Aorta (tissue), 5 donors: Measurements from ENCODE around the gene SUB1. TPM values are rescaled to one million over a fixed set of nuclear protein-coding genes. Genes with fewer than 3 reads are reported as not detected.

Experiments
- ATAC-seq: fragments of 200-7000 bp; cut with Tn5 transposase; one replicate; pipeline ENCODE4 v1.9.1; 2022; ENCODE audit warnings: moderate library complexity; ENCODE audit not compliant: low FRiP score
- DNase-seq, 2 donors: peaks; one replicate each; pipeline ENCODE4 v3.0.0-alpha.2; 2020
- H3K27ac ChIP-seq, 2 donors: one replicate each; pipeline ENCODE4 v1.5.1; 2013; ENCODE audit warnings: low read length in 2 of 2, mild to moderate bottlenecking in 2 of 2, moderate library complexity in 2 of 2, control low read depth in 1 of 2, inconsistent platforms in 1 of 2, low read depth in 1 of 2
- H3K27me3 ChIP-seq, 2 donors: one replicate each; pipeline ENCODE4 v1.6.1; 2013; ENCODE audit warnings: control low read depth in 1 of 2, low read length in 1 of 2, mild to moderate bottlenecking in 1 of 2, moderate library complexity in 1 of 2; ENCODE audit not compliant: insufficient read depth in 2 of 2, control insufficient read depth in 1 of 2
- H3K36me3 ChIP-seq, 2 donors: one replicate each; pipeline ENCODE4 v1.6.1; 2013; ENCODE audit warnings: control low read depth in 1 of 2, low read length in 1 of 2, mild to moderate bottlenecking in 1 of 2; ENCODE audit not compliant: insufficient read depth in 2 of 2, control insufficient read depth in 1 of 2
- H3K4me1 ChIP-seq, 2 donors: one replicate each; pipeline ENCODE4 v1.6.1; 2013; ENCODE audit warnings: low read length in 2 of 2, control low read depth in 1 of 2, mild to moderate bottlenecking in 1 of 2, moderate library complexity in 1 of 2; ENCODE audit not compliant: insufficient read depth in 2 of 2, control insufficient read depth in 1 of 2
- H3K4me3 ChIP-seq, 2 donors: one replicate each; pipeline ENCODE4 v1.5.1; 2013; ENCODE audit warnings: low read length in 2 of 2, control low read depth in 1 of 2, mild to moderate bottlenecking in 1 of 2
- H3K9me3 ChIP-seq: one replicate; pipeline ENCODE4 v1.6.1; 2013; ENCODE audit warnings: mild to moderate bottlenecking, low read length; ENCODE audit not compliant: control insufficient read depth
- WGBS, 2 donors: extraction: QIAGEN DNeasy Blood & Tissue Kit; methylation state at CpG; one replicate each; pipeline ENCODE4 v1.1.7; 2013; 5-methylcytosine and 5-hydroxymethylcytosine counted together
- intact Hi-C, 2 donors: fragments of 100-400 bp; cut with DNase I; formaldehyde crosslinking; loops; one replicate each; pipeline versions ENCODE4 v1.14.2 to v1.15.0; 2022
- polyA plus RNA-seq, 2 donors: library from polyadenylated mRNA; stranded (reverse); fragments of 200-250 nt; gene quantifications; one replicate each; pipeline ENCODE4 v1.2.3, GENCODE V29; 2013
- total RNA-seq, 2 donors: library from RNA; stranded (reverse); fragmentation: NEBNext Ultra II Directional; extraction: Animal tissue kit (Norgen Biotek cat#: 25700); gene quantifications; one replicate each; pipeline ENCODE4 v1.2.1, GENCODE V29; 2021
- donor health status: healthy with polysubstance abuse.
- donor health status: Bipolar disorder and iron deficiency.
- donor health status: DM: no; HTN: no; CAD: no.
- donor health status: DM: no; HTN: no; CAD: no.
- donor health status: DM: yes; HTN: yes; CAD: no.

The SUB1 gene
- total and polyA plus RNA-seq, 4 donors: 121 to 283 (median 182) TPM

DNA sequence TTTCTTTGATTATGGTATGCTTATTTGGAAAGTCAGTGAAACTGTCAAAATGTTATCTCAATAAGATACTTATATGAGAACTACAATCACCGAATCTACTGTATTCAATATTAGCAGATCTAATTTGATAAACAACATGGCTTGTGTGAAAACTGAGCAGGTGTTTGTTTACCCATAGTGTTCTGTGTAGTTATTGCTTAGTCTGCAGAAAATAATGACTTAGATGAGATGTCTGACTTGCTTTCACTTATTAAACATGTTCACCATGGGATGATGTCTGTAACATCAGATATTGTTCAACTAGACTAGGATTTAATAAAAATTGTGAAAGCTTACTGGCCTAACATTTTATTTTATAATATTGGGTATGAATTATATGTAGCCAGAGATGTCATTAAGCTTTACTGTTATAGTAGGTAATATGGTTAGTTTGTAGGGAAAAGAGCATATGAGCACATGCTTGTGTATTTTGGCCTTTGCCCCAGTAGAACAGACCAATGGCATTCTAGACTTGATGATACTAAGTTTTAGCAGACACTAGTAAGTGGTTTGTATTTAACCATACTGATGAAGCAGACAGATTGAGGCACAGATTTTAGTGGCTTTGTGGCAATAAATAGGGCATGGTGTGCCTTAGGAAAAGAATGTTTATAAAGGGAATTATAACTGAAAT, 16.4 kb downstream of the SUB1 start:
- Histone ChIP-seq H3K27me3 (no peaks in the 10 kb centered on the region), H3K9me3 (no peaks in the 10 kb centered on the region), H3K36me3 (no peaks in the 10 kb centered on the region), H3K4me1 (peaks cover 0 to 1% of the 10 kb centered on the region in 2 donors), H3K4me3 (no peak overlapping the region), H3K27ac (no peak overlapping the region)
- intact Hi-C loops: loop anchor here in 1 of 2 donors (10.0 kb wide), 1 partner anchor 367 kb away; no protein-coding TSS in a partner anchor
- no peak for ATAC-seq
- no peak for DNase-seq
- 82 to 91% methylated on average over 1 of the region's 1 CpG for WGBS, 2 donors

DNA sequence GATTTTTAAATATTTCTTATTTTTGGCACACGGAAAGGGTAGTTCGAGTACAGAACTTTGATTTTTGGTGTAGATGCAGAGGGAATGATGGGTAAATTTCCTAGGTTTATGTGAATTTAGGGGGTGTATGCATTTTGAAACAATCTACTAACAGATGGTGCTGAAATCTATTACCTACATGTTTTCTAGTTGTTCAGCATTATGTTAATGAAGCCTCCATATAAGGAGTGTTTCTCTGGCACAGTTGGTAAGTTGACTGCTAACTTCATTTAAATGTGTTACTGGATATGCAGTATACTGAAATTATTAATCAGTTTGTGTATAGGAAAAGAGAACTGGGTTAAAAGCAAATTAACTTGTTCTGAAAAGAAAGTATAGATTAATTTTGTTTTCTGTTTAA, 17.5 kb downstream of the SUB1 start:
- Histone ChIP-seq H3K9me3 (no peaks in the 10 kb centered on the region), H3K27ac (no peak overlapping the region), H3K4me1 (peaks cover 0 to 1% of the 10 kb centered on the region in 2 donors), H3K36me3 (no peaks in the 10 kb centered on the region), H3K27me3 (no peaks in the 10 kb centered on the region), H3K4me3 (no peak overlapping the region)
- WGBS, 2 donors: 85 to 93% methylated on average over 2 of the region's 2 CpGs
- no peak for DNase-seq
- ATAC-seq: no peak
- intact Hi-C loops: loop anchor here in 1 of 2 donors (10.0 kb wide), 1 partner anchor 368 kb away; no protein-coding TSS in a partner anchor

GRCh38 chr5:32604800-32605765, 19.7 kb downstream of the SUB1 start:
- no peak for ATAC-seq
- H3K4me1 ChIP-seq: no peaks in the 10 kb centered on the region
- intact Hi-C loops: loop anchor here in 1 of 2 donors (10.0 kb wide), 1 partner anchor 370 kb away; no protein-coding TSS in a partner anchor
- no peaks in the 10 kb centered on the region for H3K27me3 ChIP-seq
- H3K4me3 ChIP-seq: no peak overlapping the region
- H3K9me3 ChIP-seq: no peaks in the 10 kb centered on the region
- H3K27ac ChIP-seq: no peak overlapping the region
- 74 to 91% methylated on average over 4 of the region's 4 CpGs for WGBS, 2 donors
- no peaks in the 10 kb centered on the region for H3K36me3 ChIP-seq
- DNase-seq: no peak

GRCh38 chr5:32605766-32606152, 20.4 kb downstream of the SUB1 start:
- no peaks in the 10 kb centered on the region for H3K4me1 ChIP-seq
- ATAC-seq (no peak), DNase-seq (no peak)
- no peak overlapping the region for H3K4me3 ChIP-seq
- intact Hi-C loops: loop anchor here in 1 of 2 donors (10.0 kb wide), 1 partner anchor 371 kb away; no protein-coding TSS in a partner anchor
- no peak overlapping the region for H3K27ac ChIP-seq
- 77 to 86% methylated on average over 2 of the region's 2 CpGs for WGBS, 2 donors
- no peaks in the 10 kb centered on the region for H3K27me3 ChIP-seq
- H3K36me3 ChIP-seq: no peaks in the 10 kb centered on the region
- H3K9me3 ChIP-seq: no peaks in the 10 kb centered on the region

DNA sequence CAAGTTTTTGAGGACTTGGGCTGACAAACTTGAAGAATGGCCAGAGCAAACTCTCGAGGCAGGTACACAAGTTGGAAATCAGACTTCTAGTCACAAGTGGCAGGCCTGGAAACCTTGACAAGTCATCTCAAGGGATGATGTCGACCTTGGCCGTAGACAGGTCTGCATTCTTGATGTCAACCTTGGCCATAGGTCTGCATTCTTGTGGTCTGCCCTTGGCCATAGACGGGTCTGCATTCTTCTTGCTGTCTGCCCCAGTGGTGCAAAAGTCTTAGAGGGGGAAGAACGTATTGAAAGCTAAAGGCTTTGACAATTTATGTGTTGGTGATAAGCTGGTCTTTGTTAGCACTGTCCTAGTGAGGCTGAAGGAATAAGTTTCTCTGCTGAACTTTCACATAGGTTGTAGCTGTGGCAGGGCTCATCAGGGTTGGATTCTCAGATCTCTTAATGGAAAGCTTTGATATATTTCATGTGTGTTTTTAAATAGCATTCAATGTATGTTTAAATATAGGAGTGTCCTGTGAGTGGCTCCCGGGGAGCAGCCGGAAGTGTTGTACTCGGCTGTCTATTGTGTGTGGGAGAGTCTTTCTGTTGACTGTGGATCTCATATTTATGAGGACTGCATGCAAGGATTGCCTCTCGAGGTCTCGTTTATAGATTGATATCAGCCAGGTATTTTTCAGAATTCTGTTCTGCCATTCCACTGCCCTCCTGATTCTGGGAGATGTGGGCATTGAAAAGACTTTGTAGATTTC, 27.0 kb downstream of the SUB1 start:
- DNase-seq: no peak

GRCh38 chr5:32613050-32613672, 27.8 kb downstream of the SUB1 start:
- Histone ChIP-seq H3K27me3 (no peaks in the 10 kb centered on the region), H3K36me3 (no peaks in the 10 kb centered on the region), H3K9me3 (no peaks in the 10 kb centered on the region), H3K27ac (no peak overlapping the region), H3K4me1 (peaks cover 5% of the 10 kb centered on the region in 2 donors), H3K4me3 (no peak overlapping the region)
- DNase-seq (peak; percentile 87 to 93), ATAC-seq (peak; percentile 87)
- intact Hi-C loops: loop anchor here (2.0 to 5.0 kb wide), 2 partner anchors 124 to 126 kb away; no protein-coding TSS in a partner anchor
- 7 to 9% methylated on average over 10 of the region's 10 CpGs for WGBS, 2 donors

More for the DNA sequence above, 27.0 kb downstream of the SUB1 start:
- no peak overlapping the region for H3K4me3 ChIP-seq
- no peaks in the 10 kb centered on the region for H3K36me3 ChIP-seq
- H3K9me3 ChIP-seq: no peaks in the 10 kb centered on the region
- intact Hi-C loops: loop anchor here (2.0 to 5.0 kb wide), 2 partner anchors 124 to 125 kb away; no protein-coding TSS in a partner anchor
- H3K27me3 ChIP-seq: no peaks in the 10 kb centered on the region
- WGBS, 2 donors: 41 to 42% methylated on average over 10 of the region's 10 CpGs
- peak overlapping the region; percentile 9 to 56 for H3K27ac ChIP-seq
- ATAC-seq: no peak
- H3K4me1 ChIP-seq: peaks cover 5% of the 10 kb centered on the region in 2 donors

DNA sequence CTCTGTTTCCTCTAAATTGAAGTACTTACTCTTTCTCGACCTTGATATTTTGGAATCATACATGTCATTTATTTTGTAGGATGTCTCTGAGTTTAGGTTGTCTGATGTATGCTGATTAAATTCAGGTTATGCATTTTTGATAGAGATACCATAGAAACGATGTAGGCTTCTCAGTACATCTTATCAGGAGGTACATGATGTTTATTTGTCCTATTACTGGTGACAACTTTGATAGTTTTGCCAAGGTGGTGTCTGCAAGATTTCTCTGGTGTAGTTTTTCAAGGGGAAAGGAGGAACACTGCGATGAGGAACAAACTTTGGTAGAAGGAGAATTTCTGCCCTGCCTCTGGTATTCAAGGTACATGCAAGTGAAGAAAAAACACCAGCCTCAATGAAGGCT, 29.9 kb downstream of the SUB1 start:
- intact Hi-C loops: no loop called here
- ATAC-seq (no peak), DNase-seq (no peak)
- Histone ChIP-seq H3K27me3 (no peaks in the 10 kb centered on the region), H3K27ac (no peak overlapping the region), H3K36me3 (no peaks in the 10 kb centered on the region), H3K4me1 (peaks cover 5% of the 10 kb centered on the region in 2 donors), H3K9me3 (no peaks in the 10 kb centered on the region), H3K4me3 (no peak overlapping the region)
- WGBS, 2 donors: 34 to 37% methylated on average over 3 of the region's 3 CpGs

GRCh38 chr5:32618962-32619361, 33.6 kb downstream of the SUB1 start:
- H3K27ac ChIP-seq: no peak overlapping the region
- ATAC-seq (no peak), DNase-seq (no peak)

More at GRCh38 chr5:32618962-32619361, 33.6 kb downstream of the SUB1 start:
- Histone ChIP-seq H3K4me1 (no peaks in the 10 kb centered on the region), H3K4me3 (no peak overlapping the region), H3K27me3 (no peaks in the 10 kb centered on the region), H3K9me3 (no peaks in the 10 kb centered on the region), H3K36me3 (no peaks in the 10 kb centered on the region)
- intact Hi-C loops: no loop called here
- WGBS, 2 donors: 44 to 47% methylated on average over 2 of the region's 2 CpGs
